Activated CD4-positive, alpha-beta memory T cell treated with anti-CD3 and anti-CD28 coated beads, Interleukin-2, amount 10 ng/mL, durations not matched to agents 7 days and 5 days (primary cell): ENCODE measurements around the gene ATG10. TPM values are rescaled to one million over a fixed set of nuclear protein-coding genes. Genes with fewer than 3 reads are reported as not detected.
"Not testable (repeated sequence)": the region's sequence is repeated elsewhere in the genome, so short reads cannot be mapped to it uniquely, and the experiment has no call there.

Source experiments
- CTCF ChIA-PET: fragments of 350-600 bp; sonication (Branson Sonifier 250); formaldehyde crosslinking; loops from one replicate; lab custom pipeline; 2021; ENCODE audit warnings: antibody characterized with exemption, inconsistent platforms; lab: Charles Lee
- POLR2A ChIA-PET: fragments of 350-600 bp; sonication (Branson Sonifier 250); formaldehyde crosslinking; loops from one replicate; lab custom pipeline; 2021; ENCODE audit warnings: antibody characterized with exemption; lab: Charles Lee
- DNase-seq: peaks from one replicate; pipeline ENCODE4 v3.0.0-alpha.2; 2020
- H3K27ac Mint-ChIP-seq: one replicate; pipeline ENCODE4 v1.8.0; 2021; ENCODE audit warnings: mild to moderate bottlenecking, mixed read lengths
- H3K27me3 Mint-ChIP-seq: one replicate; pipeline ENCODE4 v1.8.0; 2021; ENCODE audit warnings: mixed read lengths
- H3K36me3 Mint-ChIP-seq: one replicate; pipeline ENCODE4 v1.8.0; 2021; ENCODE audit warnings: low read depth, mixed read lengths
- H3K4me1 Mint-ChIP-seq: one replicate; pipeline ENCODE4 v1.8.0; 2021; ENCODE audit warnings: mixed read lengths
- H3K4me3 Mint-ChIP-seq: one replicate; pipeline ENCODE4 v1.8.0; 2021; ENCODE audit warnings: mild to moderate bottlenecking, mixed read lengths
- H3K9me3 Mint-ChIP-seq: one replicate; pipeline ENCODE4 v1.8.0; 2021; ENCODE audit warnings: mixed read lengths
- total RNA-seq, 2 experiments: library from RNA; stranded (reverse); gene quantifications; one replicate each; pipeline ENCODE4 v1.2.3, GENCODE V29; 2021

The ATG10 gene
- total RNA-seq, 2 experiments from 2014 or later: 9.0 to 10.5 TPM

- H3K27ac Mint-ChIP-seq, CTCF ChIA-PET, POLR2A ChIA-PET, H3K27me3 Mint-ChIP-seq, DNase-seq, H3K4me3 Mint-ChIP-seq, H3K4me1 Mint-ChIP-seq: not testable (repeated sequence)
- peaks cover 15% of the 10 kb centered on the region for H3K36me3 Mint-ChIP-seq
- peaks cover 28% of the 10 kb centered on the region for H3K9me3 Mint-ChIP-seq
Measured at GRCh38 chr5:82042894-82043293, 71.1 kb downstream of the ATG10 start.

- no peak overlapping the region for H3K27ac Mint-ChIP-seq
- H3K4me1 Mint-ChIP-seq: no peaks in the 10 kb centered on the region
- ChIA-PET CTCF (no interaction called here), POLR2A (no interaction called here)
- DNase-seq: no peak
- H3K4me3 Mint-ChIP-seq: no peak overlapping the region
- H3K36me3 Mint-ChIP-seq: peaks cover 15% of the 10 kb centered on the region
- no peaks in the 10 kb centered on the region for H3K27me3 Mint-ChIP-seq
- H3K9me3 Mint-ChIP-seq: peaks cover 23% of the 10 kb centered on the region
Measured at GRCh38 chr5:82044010-82044409, 72.2 kb downstream of the ATG10 start.

GRCh38 chr5:82045554-82046275 is 73.9 kb downstream of the ATG10 start:
- Mint-ChIP-seq H3K27me3 (no peaks in the 10 kb centered on the region), H3K9me3 (peaks cover 23% of the 10 kb centered on the region), H3K4me3 (no peak overlapping the region), H3K4me1 (no peaks in the 10 kb centered on the region), H3K36me3 (peaks cover 15% of the 10 kb centered on the region), H3K27ac (no peak overlapping the region)
- POLR2A ChIA-PET: no interaction called here
- CTCF ChIA-PET: no interaction called here
- no peak for DNase-seq

- Mint-ChIP-seq H3K9me3 (peaks cover 23% of the 10 kb centered on the region), H3K36me3 (peaks cover 15% of the 10 kb centered on the region), H3K27ac (no peak overlapping the region), H3K4me3 (no peak overlapping the region), H3K27me3 (no peaks in the 10 kb centered on the region), H3K4me1 (no peaks in the 10 kb centered on the region)
- DNase-seq: no peak
- CTCF ChIA-PET: no interaction called here
- POLR2A ChIA-PET: no interaction called here
Measured at GRCh38 chr5:82046276-82046647, 74.4 kb downstream of the ATG10 start.

- POLR2A ChIA-PET: no interaction called here
- Mint-ChIP-seq H3K9me3 (no peaks in the 10 kb centered on the region), H3K27ac (no peak overlapping the region), H3K27me3 (no peaks in the 10 kb centered on the region), H3K4me1 (no peaks in the 10 kb centered on the region), H3K4me3 (no peak overlapping the region), H3K36me3 (no peaks in the 10 kb centered on the region)
- no peak for DNase-seq
- CTCF ChIA-PET: interaction anchor here (0.7 kb wide), 2 partner anchors 600 to 1673 kb away, joined by 3 to 4 read pairs; no protein-coding TSS in a partner anchor
Measured at GRCh38 chr5:82050955-82051354, 79.1 kb downstream of the ATG10 start.

GRCh38 chr5:82054004-82054710 is 82.3 kb downstream of the ATG10 start:
- ChIA-PET POLR2A (no interaction called here), CTCF (no interaction called here)
- no peak for DNase-seq
- Mint-ChIP-seq H3K4me3 (no peak overlapping the region), H3K27me3 (no peaks in the 10 kb centered on the region), H3K4me1 (peaks cover 3% of the 10 kb centered on the region), H3K36me3 (no peaks in the 10 kb centered on the region), H3K9me3 (no peaks in the 10 kb centered on the region), H3K27ac (no peak overlapping the region)

- no peak for DNase-seq
- H3K27me3 Mint-ChIP-seq: no peaks in the 10 kb centered on the region
- CTCF ChIA-PET: no interaction called here
- H3K4me1 Mint-ChIP-seq: peaks cover 3% of the 10 kb centered on the region
- no peak overlapping the region for H3K4me3 Mint-ChIP-seq
- no peaks in the 10 kb centered on the region for H3K9me3 Mint-ChIP-seq
- POLR2A ChIA-PET: no interaction called here
- H3K36me3 Mint-ChIP-seq: no peaks in the 10 kb centered on the region
- H3K27ac Mint-ChIP-seq: no peak overlapping the region
Measured at GRCh38 chr5:82057051-82057450, 85.2 kb downstream of the ATG10 start.

GRCh38 chr5:82058710-82059109 is 86.9 kb downstream of the ATG10 start:
- H3K27me3 Mint-ChIP-seq: no peaks in the 10 kb centered on the region
- POLR2A ChIA-PET: no interaction called here
- H3K4me1 Mint-ChIP-seq: peaks cover 3% of the 10 kb centered on the region
- no peak overlapping the region for H3K4me3 Mint-ChIP-seq
- H3K27ac Mint-ChIP-seq: no peak overlapping the region
- no peak for DNase-seq
- no peaks in the 10 kb centered on the region for H3K9me3 Mint-ChIP-seq
- no peaks in the 10 kb centered on the region for H3K36me3 Mint-ChIP-seq
- CTCF ChIA-PET: no interaction called here

- Mint-ChIP-seq H3K27me3 (no peaks in the 10 kb centered on the region), H3K4me1 (peaks cover 4% of the 10 kb centered on the region), H3K9me3 (no peaks in the 10 kb centered on the region), H3K4me3 (no peak overlapping the region), H3K36me3 (peaks cover 2% of the 10 kb centered on the region), H3K27ac (no peak overlapping the region)
- DNase-seq: no peak
- CTCF ChIA-PET: no interaction called here
- POLR2A ChIA-PET: no interaction called here
Measured at GRCh38 chr5:82066791-82067190, 95.0 kb downstream of the ATG10 start.

- H3K9me3 Mint-ChIP-seq, H3K27me3 Mint-ChIP-seq, POLR2A ChIA-PET, CTCF ChIA-PET, H3K4me1 Mint-ChIP-seq, DNase-seq, H3K36me3 Mint-ChIP-seq, H3K4me3 Mint-ChIP-seq, H3K27ac Mint-ChIP-seq: not testable (repeated sequence)
Measured at GRCh38 chr5:82068042-82068441, 96.2 kb downstream of the ATG10 start.

GRCh38 chr5:82068723-82069122 is 96.9 kb downstream of the ATG10 start:
- POLR2A ChIA-PET: no interaction called here
- Mint-ChIP-seq H3K27me3 (no peaks in the 10 kb centered on the region), H3K36me3 (peaks cover 2% of the 10 kb centered on the region), H3K4me1 (peaks cover 4% of the 10 kb centered on the region), H3K27ac (no peak overlapping the region), H3K4me3 (no peak overlapping the region), H3K9me3 (no peaks in the 10 kb centered on the region)
- CTCF ChIA-PET: no interaction called here
- DNase-seq: no peak

- POLR2A ChIA-PET: no interaction called here
Measured at GRCh38 chr5:82072138-82072537, 100.3 kb downstream of the ATG10 start.

GRCh38 chr5:82073179-82073578 is 101.4 kb downstream of the ATG10 start:
- POLR2A ChIA-PET: no interaction called here
- H3K4me1 Mint-ChIP-seq: peaks cover 2% of the 10 kb centered on the region
- no peaks in the 10 kb centered on the region for H3K27me3 Mint-ChIP-seq
- H3K27ac Mint-ChIP-seq: no peak overlapping the region
- DNase-seq: no peak
- no peak overlapping the region for H3K4me3 Mint-ChIP-seq
- CTCF ChIA-PET: no interaction called here
- H3K9me3 Mint-ChIP-seq: no peaks in the 10 kb centered on the region
- H3K36me3 Mint-ChIP-seq: peaks cover under 1% of the 10 kb centered on the region

More at GRCh38 chr5:82072138-82072537, 100.3 kb downstream of the ATG10 start:
- Mint-ChIP-seq H3K36me3 (peaks cover 2% of the 10 kb centered on the region), H3K9me3 (no peaks in the 10 kb centered on the region), H3K4me3 (no peak overlapping the region), H3K4me1 (peaks cover 4% of the 10 kb centered on the region), H3K27ac (no peak overlapping the region), H3K27me3 (no peaks in the 10 kb centered on the region)
- DNase-seq: no peak
- CTCF ChIA-PET: no interaction called here

- no peak for DNase-seq
- POLR2A ChIA-PET: no interaction called here
- no peaks in the 10 kb centered on the region for H3K4me1 Mint-ChIP-seq
- no peaks in the 10 kb centered on the region for H3K36me3 Mint-ChIP-seq
- CTCF ChIA-PET: no interaction called here
- no peaks in the 10 kb centered on the region for H3K27me3 Mint-ChIP-seq
- no peak overlapping the region for H3K4me3 Mint-ChIP-seq
- peaks cover 3% of the 10 kb centered on the region for H3K9me3 Mint-ChIP-seq
- no peak overlapping the region for H3K27ac Mint-ChIP-seq
Measured at GRCh38 chr5:82074950-82075349, 103.1 kb downstream of the ATG10 start.
